Colon (tissue), 2 donors: ENCODE measurements around the gene RNF145.
A peak's percentile ranks its signal among the peaks of the same experiment; 100 is the strongest.
"Not testable (repeated sequence)": the region's sequence is repeated elsewhere in the genome, so short reads cannot be mapped to it uniquely, and the experiment has no call there.

Source experiments
- FAIRE-seq: peaks from 2 replicates; lab custom pipeline; 2012; peaks lifted over from hg19 to GRCh38; lab: Jason Lieb, UNC
- donor health status: control.
- donor health status: control.

RNF145 gene

DNA sequence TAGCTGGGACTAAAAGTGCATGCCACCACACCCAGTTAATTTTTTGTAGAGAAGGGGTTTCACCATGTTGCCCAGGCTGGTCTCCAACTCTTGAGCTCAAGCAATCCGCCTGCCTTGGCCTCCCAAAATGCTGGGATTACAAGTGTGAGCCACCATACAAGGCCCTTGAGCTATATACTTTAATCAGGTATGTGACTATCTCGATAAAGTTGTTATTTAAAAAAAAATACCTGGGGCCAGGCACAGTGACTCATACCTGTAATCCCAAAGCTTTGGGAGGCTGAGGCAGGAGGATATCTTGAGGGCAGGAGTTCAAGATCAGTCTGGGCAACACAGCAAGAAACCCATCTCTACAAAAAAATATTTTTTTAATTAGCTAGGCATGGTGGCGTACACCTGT lies 19.2 kb downstream of the RNF145 start:
- no peak for FAIRE-seq

DNA sequence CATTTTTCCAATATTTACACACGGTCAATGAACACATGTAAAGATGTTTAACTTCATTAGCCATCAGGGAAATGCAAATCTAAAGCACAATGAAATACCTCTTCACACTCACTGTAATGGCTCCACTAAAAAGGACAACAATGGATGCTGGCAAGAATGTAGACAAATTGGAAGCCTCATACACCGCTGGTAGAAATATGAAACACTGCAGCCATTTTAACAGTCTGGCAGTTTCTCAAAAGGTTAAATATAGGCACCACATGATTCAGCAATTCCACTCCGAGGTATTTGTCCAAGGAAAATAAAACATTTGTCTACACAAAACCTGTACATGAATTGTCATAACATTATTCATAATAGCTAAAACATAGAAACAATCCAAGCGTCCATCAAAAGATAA lies 20.0 kb downstream of the RNF145 start:
- no peak for FAIRE-seq

DNA sequence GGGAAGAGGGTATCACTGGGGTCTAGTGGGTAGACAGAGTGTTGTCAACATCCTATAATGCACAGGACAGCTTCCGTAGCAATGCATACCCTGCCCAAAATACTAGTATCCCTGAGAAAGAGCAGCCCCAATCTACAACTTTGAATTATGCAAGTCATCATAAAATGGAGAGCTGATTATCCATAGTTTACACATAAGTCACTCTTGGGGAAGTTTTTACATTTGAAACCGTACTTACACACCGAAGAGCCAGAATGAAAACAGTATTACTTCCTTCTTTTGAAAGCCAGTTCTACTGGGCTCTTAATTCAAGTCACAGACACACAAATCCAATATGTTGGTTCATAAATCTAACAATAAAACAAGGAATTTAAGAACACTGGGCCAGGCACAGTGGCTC lies 21.6 kb downstream of the RNF145 start:
- FAIRE-seq, result no peak

DNA sequence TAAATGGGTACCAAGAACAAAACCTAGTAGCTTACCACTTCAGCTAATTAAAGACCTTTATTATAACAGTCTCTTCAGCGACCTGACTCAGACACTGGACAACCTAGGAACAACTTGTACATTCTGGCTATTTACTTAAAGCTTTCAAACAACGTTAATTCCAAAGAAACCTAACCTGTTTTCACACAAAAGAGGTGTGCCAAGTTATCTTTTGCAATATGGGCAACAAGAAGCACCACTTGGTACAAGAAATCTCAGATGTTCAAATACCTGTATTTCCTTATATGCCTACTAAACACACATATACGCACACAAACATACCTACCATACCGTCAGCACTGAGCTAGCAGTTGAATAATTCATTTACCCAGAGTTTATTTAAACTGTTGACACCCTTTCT lies 23.0 kb downstream of the RNF145 start:
- FAIRE-seq, result no peak

DNA sequence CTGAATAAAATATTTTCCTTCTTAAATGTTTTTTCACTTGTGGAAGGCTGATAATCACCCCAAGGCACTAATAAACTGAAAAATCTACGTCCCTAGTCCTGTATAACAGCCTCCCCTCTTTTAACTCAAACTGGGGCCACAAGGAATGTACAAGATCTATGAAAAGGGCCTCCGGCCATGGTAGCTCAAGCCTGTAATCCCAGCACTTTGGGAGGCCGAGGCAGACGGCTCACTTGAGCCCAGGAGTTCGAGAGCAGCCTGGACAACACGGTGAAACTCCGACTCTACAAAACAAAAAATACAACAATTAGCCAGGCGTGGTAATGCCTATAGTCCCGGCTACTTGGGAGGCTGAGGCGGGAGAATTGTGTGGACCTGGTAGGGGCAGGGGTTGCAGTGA lies 23.6 kb downstream of the RNF145 start:
- no peak for FAIRE-seq

DNA sequence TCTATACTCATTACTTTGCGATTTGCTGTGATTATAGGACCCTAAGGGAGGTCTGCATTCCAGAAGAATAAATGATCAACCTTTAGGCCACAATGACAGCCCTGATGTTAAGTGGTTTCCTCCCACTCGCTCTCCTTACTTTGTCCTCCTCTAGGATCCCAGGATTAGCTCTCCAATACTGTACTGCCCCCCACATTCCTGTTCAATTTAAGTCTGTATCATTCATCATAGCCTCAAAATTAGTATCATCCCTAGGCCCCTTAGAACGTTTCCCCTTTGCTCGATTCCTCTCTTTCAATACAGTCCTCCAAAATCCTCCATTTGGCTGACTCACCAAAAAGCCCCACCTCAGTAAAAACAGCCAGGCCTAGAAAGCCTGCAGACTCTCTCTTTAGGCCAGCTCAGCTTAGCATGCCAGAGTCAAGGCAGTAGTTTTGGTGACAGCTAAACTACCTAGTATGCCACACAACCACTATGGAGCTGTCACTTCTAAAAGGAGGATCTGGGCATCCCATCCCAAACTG lies 24.4 kb downstream of the RNF145 start:
- no peak for FAIRE-seq

DNA sequence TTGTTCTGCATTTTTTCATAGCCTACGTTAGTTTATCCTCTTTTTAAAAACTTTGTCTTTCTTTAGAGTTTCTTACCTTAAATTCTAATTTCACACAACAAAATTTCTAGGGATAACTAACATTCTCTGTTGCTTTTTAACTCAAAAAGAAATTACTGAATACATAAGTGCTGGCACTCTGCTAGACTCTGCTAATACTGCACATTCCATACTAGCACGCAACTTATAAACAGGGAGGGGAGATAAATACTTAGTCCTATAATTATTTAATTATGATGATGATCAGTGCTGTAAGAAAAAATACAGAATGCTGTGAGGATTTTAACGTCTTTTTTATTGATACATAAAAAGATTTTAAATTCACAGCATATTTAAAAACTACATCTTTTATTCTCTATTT lies 25.1 kb downstream of the RNF145 start:
- no peak for FAIRE-seq

DNA sequence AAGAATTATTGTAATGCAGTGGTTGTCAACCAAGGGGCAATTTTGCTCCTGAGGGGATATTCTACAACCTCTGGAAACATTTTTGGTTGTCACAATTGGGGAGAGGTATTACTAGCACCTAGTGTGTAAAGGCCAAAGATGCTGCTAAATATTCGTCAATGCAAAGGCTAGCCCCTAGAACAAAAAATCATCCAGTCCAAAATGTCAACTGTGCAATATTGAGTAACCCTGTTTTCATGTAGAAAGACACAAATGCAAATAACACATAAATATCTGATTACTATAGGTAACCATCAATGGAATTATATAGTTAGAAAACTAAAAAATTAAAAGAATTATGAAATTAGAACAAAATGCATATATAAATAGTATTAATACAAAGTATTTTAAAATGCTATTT lies 26.1 kb downstream of the RNF145 start:
- no peak for FAIRE-seq

DNA sequence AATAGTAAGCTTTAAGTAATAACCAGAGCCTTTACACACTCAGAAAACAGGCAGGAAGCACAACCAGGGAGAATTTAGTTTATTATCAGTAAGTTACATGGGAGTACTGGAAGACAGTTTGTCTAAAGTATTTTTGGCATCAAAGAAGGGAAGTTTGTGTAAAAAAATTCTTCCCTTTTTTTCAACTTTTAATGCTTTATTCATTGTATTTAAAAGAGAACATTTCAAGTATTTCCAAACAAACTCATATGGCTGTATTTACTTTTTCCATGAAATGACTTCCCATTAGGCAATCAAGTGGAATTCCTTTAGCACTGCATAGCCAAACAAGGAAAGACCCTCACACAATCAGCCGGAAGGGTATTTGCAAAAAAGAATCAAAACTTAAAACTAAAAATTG lies 26.7 kb downstream of the RNF145 start:
- FAIRE-seq, result no peak

DNA sequence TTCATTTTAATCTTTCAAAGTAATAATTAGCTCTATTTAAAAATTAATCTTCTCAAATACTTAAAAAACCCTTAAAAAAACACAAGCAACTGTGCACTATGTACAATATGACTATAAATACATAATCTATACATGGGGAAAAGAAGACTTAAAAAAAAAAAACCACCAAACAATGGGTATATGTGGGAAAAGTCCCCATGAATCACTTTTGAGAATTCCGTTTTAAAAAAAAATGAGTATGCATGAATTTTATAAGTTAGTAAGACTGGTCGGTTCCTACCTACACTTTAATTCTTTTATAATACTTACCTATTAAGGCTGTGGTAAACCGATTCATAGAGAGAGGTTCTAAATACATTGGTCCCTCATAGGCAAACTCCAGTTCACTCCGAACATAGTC lies 27.7 kb downstream of the RNF145 start:
- no peak for FAIRE-seq

DNA sequence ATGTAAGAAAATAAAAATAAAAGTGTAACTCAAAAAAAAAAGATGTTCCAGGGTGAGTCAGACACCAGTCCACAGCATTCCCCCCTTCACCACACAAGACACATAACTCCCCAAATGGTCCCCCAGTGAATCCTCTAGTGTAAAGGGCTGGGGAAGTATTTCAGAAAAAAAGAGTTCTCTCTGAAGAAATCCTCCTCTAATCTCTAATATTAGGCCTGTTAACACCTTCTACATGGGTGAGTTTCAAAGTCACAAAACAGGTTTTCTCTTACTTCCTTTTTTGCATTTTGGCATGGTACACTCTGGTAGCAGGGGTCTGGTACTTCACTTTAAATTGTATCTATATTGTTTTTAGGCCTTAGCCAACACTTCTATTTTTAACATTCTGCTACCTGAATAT lies 28.2 kb downstream of the RNF145 start:
- no peak for FAIRE-seq

DNA sequence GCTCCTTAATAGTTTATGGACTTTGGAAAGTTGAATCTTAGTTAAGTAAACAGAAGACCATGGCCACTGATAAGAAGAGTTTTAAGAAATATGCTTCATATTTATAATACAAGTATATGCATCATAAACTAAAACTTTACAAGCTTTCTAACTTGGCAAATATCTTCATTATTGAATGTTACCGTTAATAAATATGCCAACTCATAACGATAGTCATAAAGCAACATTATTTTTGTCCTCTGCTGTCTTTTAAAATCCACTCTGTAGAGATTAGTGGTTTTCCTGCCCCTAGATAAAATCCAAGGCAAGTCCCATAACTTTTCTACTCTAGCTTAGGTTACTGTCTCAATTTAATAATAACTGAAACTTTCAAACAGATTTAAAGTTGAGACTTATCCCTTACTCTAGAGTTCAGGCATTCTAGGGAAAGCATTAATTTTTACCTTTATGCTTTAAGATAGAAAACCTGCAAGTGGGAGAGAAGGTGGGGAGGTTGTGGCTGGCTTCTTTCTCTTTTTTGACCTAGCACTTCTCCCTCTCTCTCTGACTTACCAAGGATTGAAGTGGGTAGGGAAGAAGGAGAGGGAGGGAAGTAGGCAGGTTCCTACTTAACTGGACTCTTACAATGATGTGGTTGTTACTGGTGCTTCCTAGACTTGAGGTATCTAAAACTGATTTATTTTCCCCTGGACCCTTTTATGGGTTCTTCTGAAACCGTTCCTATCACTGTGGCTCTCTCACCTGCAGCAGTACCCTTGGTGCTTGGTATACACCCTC lies 29.6 kb downstream of the RNF145 start:
- FAIRE-seq, result no peak

DNA sequence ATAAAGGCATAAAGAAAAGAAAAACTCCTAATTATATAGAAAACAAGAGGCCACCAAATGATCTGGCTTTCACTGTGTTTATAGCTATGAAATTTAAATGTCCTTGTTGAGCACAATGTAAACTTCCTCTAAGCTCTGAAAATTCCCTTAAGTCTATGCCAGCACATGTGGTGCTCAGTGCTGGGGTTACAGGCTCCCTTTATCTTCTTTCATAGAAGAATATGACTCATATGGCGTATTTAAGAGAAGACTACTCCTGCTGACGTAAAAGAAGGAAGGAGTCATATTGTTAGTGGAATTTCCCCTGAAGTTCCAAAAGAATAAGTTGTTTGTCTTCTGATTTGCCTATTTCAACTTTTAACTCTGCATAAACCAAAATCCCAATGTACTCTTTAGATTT lies 30.4 kb downstream of the RNF145 start:
- no peak for FAIRE-seq

DNA sequence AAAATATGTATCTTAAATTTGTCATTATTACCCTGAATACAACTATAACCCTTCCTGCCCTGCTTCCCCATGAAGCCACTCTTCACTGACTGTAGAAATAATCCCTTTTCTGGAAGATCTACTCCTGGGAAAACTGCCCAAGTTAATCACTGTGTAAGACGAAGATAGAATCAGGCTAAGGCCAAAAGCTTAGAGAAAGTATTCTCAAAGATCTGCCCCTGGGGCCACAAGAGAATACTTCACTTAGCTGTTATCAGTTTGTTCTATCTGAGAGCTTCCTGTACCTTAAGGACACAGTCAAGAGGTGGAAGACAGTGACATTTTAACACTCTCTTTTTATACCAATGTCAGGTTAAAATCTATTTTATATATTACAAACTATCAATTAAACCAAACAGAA lies 33.8 kb downstream of the RNF145 start:
- FAIRE-seq, result no peak

DNA sequence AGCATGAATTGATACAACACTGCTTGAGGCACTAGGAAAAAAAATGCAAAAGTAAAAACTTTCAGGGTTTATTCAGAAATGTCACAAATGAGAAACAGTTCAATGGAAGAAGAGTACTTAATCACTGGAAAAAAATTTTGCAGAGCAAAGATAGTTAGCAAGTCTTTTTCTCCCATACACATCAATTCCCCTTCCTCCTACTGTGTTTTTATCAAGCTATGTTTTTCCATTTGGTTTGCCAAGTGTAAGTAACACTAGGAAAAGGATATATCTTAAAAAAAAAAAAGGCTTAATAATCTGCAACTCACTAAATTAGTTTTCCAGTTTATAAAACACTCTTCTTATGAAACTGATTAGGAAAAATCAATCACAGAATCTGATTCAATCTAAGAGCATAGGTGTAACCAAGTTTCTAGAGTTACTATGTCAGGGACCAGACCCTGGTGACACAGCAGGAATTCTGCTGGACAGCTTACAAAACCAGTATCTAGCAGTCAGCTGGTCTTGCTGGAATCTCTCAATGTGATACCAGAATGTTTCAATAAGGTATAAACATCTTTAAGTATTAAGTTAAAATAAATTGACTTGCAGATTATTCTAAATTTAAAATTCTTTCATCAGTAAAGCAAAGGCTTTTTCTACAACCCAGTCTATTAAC lies 34.7 kb downstream of the RNF145 start:
- FAIRE-seq, result no peak

DNA sequence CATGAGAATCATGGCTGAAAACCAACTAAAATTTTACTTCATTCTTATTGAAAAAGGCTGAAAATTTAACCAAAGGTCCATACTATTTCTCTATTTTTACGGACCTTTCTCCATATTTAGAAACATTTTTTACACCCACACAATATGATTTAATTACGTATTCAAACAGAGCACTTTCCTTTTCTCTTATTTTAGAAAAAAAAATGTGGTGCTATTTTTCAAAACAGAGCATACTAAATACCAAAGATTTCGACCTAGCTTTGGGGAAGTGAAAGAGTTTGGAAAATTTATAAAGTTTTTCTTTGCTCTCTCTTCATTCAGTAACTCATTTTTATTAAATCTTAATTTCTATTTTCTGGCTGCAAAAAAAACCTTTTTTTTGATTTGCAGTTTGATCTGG lies 38.1 kb downstream of the RNF145 start:
- peak; percentile 10 for FAIRE-seq

DNA sequence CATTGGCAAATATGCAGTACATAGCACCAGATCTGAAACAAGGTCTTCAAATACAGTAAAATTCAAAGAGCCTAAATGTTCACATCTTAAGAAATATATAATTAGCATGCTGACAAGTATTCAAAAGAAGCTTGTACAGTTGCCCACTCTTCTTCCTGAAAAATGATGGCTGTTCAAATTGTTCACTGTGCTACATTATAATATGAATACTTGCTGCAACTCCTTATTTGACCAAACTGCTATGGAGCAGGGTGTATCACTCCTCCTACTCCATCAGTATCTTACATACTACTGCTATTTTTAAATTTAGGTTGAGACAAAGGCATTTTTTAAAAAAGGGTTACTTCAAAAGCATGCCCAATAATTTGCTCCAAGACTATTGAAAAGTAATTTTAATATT lies 39.3 kb downstream of the RNF145 start:
- FAIRE-seq, result no peak

DNA sequence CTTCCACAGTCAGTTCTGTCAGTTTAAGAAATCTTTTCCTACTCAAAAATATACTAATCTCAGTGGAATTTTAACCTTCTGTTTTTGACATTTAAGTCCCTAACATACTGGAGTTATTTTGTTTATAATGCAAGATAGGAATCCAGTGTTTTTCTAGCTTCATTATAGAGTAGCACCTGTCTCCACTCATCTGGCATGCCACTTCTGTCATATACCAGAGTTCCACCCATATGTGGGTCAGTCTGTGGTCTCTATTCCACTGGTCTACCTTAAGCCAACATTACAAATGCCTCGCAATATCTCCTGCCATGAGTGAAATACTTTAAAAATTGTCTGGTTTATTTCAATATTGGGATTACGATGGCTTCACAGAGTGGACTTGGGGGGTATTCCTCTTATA lies 42.9 kb downstream of the RNF145 start:
- FAIRE-seq, result no peak

DNA sequence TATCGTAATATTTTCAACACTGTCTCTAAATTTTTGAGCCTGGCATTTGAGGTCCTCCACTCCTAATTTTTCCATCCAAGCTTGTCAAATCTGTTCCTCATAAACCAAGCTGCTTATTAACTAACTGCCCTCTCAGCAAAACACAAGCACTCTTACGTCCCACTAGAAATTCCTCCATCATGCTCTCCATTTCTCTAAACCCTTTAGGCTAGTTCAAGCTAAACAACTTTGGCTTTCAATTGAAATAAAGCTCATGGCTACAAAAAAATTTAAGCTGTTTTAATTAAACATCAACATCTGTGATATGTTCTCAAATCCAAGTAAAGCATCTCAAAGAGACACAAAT lies 45.7 kb downstream of the RNF145 start:
- FAIRE-seq, result no peak

DNA sequence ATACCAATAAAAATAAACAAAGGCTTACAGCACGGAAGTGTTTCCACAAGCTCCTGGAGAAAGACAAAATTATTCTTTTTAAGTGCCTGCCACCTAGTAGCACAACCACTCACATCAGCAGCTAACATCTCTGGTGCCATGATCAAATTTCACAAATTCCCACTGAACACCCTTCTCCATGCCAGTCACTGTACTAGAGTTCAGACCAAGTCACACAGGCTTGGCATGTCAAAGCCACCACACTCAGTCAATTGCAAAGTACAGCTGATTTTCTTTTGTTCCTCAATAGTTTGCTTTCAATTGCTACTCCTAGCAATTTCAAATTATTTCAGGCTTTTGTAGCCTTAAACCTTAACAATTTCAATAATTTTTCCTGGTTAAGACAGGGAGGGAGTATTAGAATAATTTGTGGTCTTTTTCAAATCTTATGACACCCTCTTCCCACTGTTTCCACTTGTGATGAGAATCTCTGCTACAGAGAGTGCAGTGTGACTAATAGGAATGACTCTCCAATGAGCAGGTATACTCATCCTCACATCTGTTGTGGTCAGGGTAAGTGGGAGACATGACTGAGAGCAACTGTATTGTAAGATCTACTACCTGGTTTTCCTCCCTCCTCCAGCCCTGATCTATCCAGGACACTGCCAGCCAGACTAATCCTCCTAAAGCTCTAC lies 46.2 kb downstream of the RNF145 start:
- no peak for FAIRE-seq

DNA sequence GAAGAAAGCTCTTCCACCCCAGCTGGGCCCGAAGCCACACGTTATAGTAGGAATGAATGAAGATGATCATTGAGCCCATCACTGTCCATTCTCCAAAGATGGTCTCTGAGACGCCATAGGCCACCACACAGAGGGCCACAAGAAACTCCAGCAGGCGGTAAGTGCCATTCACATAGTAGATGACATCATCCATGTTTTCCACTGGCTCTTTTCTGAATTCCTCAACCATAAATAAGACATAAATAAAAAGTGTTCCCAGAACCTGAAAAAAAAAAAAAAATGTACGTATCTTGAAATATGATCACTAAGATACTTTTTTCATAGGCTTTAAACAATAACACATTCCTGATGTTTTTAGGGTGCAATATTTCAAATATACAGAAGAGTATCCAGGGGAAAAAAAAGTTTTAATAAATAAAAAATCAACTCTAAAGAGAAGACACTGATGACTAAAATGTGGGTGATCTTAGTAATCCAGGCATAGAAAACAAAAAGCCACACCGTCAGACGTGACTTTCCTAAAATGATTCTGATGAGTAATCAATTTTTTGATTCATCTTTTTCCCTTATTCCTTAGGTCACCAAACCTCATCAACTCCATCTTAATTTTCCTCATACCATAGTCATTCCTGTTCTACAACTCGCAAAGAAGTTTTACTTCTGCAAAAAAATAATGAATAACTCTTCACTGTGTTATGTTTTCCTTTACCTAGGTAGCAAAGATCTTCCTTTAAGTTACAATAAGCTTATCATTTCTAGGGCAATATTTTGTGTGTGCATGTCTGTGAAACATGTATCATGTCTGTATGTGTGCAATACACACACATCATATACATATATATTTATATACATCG lies 47.8 kb downstream of the RNF145 start:
- no peak for FAIRE-seq

DNA sequence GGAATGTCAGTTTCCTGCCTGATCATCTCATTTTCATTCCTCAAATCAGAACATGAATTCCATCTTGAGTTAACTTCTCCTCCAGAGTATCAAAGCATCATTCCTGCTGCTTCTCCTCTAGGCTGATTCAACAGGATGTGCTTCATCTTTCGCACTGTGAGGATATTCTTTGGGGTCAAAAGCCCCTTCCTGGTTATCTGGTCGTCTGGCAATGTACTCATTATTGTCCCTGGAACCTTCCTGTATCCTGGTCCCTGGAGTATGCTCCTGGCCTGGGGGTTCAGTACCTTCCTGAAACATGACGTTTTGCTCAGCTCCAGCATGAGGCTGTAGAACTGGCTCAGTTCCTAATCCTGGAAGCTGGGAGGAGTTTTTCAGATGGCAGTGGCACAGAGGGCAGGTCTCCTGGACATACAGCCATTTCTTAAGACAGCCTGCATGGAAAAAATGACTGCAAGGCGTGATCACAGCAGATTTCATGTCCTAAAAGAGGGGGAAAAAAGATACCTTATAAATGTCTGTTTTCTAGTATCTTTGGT lies 50.7 kb downstream of the RNF145 start:
- FAIRE-seq, result not testable (repeated sequence)
